ENCODE data around the gene PFKFB2.

PFKFB2 gene

GRCh38 chr1:207124389-207124788 is 71.3 kb downstream of the PFKFB2 start:
- H3K4me3 ChIP-seq (ENCODE audit: low read depth, low read length): no peak overlapping the region
- H3K9me3 ChIP-seq (ENCODE audit: control insufficient read depth, insufficient read depth, low read depth, low read length): no peaks in the 10 kb centered on the region
- ChIA-PET CTCF (no interaction called here), POLR2A (no interaction called here)
- no peaks in the 10 kb centered on the region for H3K36me3 ChIP-seq (ENCODE audit: control insufficient read depth in 2 of 2, insufficient read depth in 1 of 2, low read length in 2 of 2)
- TF ChIP-seq GLI2 (tag by site-specific recombination; IDR thresholded peaks at IDR 0.05; ENCODE audit: borderline replicate concordance, low read depth): no peak
- TF ChIP-seq AEBP2 (tag by site-specific recombination; IDR thresholded peaks at IDR 0.05; ENCODE audit: borderline replicate concordance): no peak
- TF ChIP-seq ZNF610 (tag by site-specific recombination; IDR thresholded peaks at IDR 0.05; ENCODE audit: borderline replicate concordance): no peak
- TF ChIP-seq ZNF155 (tag by site-specific recombination; IDR thresholded peaks at IDR 0.05): no peak
- no peak for TF ChIP-seq ZNF660 (tag by site-specific recombination; IDR thresholded peaks at IDR 0.05)
- no peak for TF ChIP-seq ZNF280D (tag by site-specific recombination; IDR thresholded peaks at IDR 0.05)
- TF ChIP-seq ZNF558 (tag by site-specific recombination; IDR thresholded peaks at IDR 0.05): no peak
- H3K27ac ChIP-seq (ENCODE audit: extremely low read depth, low read depth, low read length): no peak overlapping the region
- H3K4me1 ChIP-seq (ENCODE audit: control insufficient read depth, insufficient read depth, low read length): no peaks in the 10 kb centered on the region

- no peaks in the 10 kb centered on the region for H3K36me3 ChIP-seq (ENCODE audit: control insufficient read depth in 2 of 2, insufficient read depth in 1 of 2, low read length in 2 of 2)
- CTCF ChIA-PET: interaction anchor here (0.6 to 1.1 kb wide), 3 partner anchors 24 to 401 kb away, joined by 3 to 4 read pairs (median 3); no protein-coding TSS in a partner anchor
- no peaks in the 10 kb centered on the region for H3K4me1 ChIP-seq (ENCODE audit: control insufficient read depth, insufficient read depth, low read length)
- no peaks in the 10 kb centered on the region for H3K9me3 ChIP-seq (ENCODE audit: control insufficient read depth, insufficient read depth, low read depth, low read length)
- no peak overlapping the region for H3K4me3 ChIP-seq (ENCODE audit: low read depth, low read length)
- H3K27ac ChIP-seq (ENCODE audit: extremely low read depth, low read depth, low read length): no peak overlapping the region
- POLR2A ChIA-PET: no interaction called here
- TF ChIP-seq ZNF585B (tag by site-specific recombination; IDR thresholded peaks at IDR 0.05) (no peak), ZBTB8A (tag by site-specific recombination; IDR thresholded peaks at IDR 0.05) (no peak), ZNF18 (tag by site-specific recombination; IDR thresholded peaks at IDR 0.05) (no peak), ZSCAN16 (tag by site-specific recombination; IDR thresholded peaks at IDR 0.05) (no peak)
Measured at GRCh38 chr1:207128336-207128921, 75.4 kb downstream of the PFKFB2 start.

GRCh38 chr1:207129053-207129452 is 76.0 kb downstream of the PFKFB2 start:
- H3K4me3 ChIP-seq (ENCODE audit: low read depth, low read length): no peak overlapping the region
- no peaks in the 10 kb centered on the region for H3K36me3 ChIP-seq (ENCODE audit: control insufficient read depth in 2 of 2, insufficient read depth in 1 of 2, low read length in 2 of 2)
- ChIA-PET CTCF (interaction anchor here (0.6 to 1.1 kb wide), 3 partner anchors 25 to 44 kb away, joined by 3 to 5 read pairs (median 4); no protein-coding TSS in a partner anchor), POLR2A (no interaction called here)
- no peaks in the 10 kb centered on the region for H3K9me3 ChIP-seq (ENCODE audit: control insufficient read depth, insufficient read depth, low read depth, low read length)
- no peaks in the 10 kb centered on the region for H3K4me1 ChIP-seq (ENCODE audit: control insufficient read depth, insufficient read depth, low read length)
- H3K27ac ChIP-seq (ENCODE audit: extremely low read depth, low read depth, low read length): no peak overlapping the region
- TF ChIP-seq ZSCAN5A (tag by site-specific recombination; IDR thresholded peaks at IDR 0.05) (no peak), ZNF776 (tag by site-specific recombination; IDR thresholded peaks at IDR 0.05; ENCODE audit: borderline replicate concordance) (no peak), PRDM2 (tag by site-specific recombination; IDR thresholded peaks at IDR 0.05; ENCODE audit: borderline replicate concordance) (no peak), HOXA7 (CRISPR knock-in tag; IDR thresholded peaks at IDR 0.05; ENCODE audit: borderline replicate concordance) (no peak), ZNF426 (tag by site-specific recombination; IDR thresholded peaks at IDR 0.05) (no peak), ZNF133 (tag by site-specific recombination; IDR thresholded peaks at IDR 0.05) (peak; percentile 83), TRIM28 (IDR thresholded peaks at IDR 0.05; ENCODE audit: borderline replicate concordance, low read length) (peak; percentile 33; the same call in 1 of the 2 replicates)

All from HEK293 (cell line).